Peyer's patch (tissue), 4 donors: Measurements from ENCODE around the gene RPS8.

Experiments
- CTCF ChIP-seq, 6 experiments: fragments of 450-650 bp in 4 of 6; fragments of 200-600 bp in 2 of 6; sonication (generic) in 1 of 6; IDR thresholded peaks; one replicate each; pipeline ENCODE4 v1.5.1; 2017 to 2019; ENCODE audit warnings: antibody characterized with exemption in 6 of 6, mild to moderate bottlenecking in 3 of 6, moderate library complexity in 1 of 6
- POLR2A ChIP-seq, 2 donors: fragments of 450-650 bp; IDR thresholded peaks; one replicate each; pipeline ENCODE4 v1.5.1; 2017; ENCODE audit warnings: antibody characterized with exemption in 2 of 2, mild to moderate bottlenecking in 2 of 2, moderate library complexity in 2 of 2

- TF ChIP-seq CTCF (IDR thresholded peaks at IDR 0.05) (peak; percentile 97 to 99 (median 99)), POLR2A (IDR thresholded peaks at IDR 0.05) (no peak)
Observed at GRCh38 chr1:44786138-44786840, 10.9 kb downstream of the RPS8 start.
